SU-DHL-6 (cell line): ENCODE measurements around the gene F12.

Experiments used
- EZH2phosphoT487 ChIP-seq: fragments of 200-600 bp; sonication (generic), shearing (Covaris generic); conservative IDR thresholded peaks from 2 replicates; pipeline ENCODE4 v1.6.1; 2018; ENCODE audit warnings: mild to moderate bottlenecking, antibody characterized with exemption, low read length, moderate library complexity, mixed read lengths
- TF ChIP-seq, protein P1 (sequence below): fragments of 200-600 bp; sonication (generic); IDR thresholded peaks from one replicate; pipeline ENCODE4 v1.5.1; 2017; ENCODE audit warnings: antibody characterized with exemption, mild to moderate bottlenecking, low read length, moderate library complexity; ENCODE audit not compliant: insufficient read depth, poor library complexity, severe bottlenecking

DNA sequence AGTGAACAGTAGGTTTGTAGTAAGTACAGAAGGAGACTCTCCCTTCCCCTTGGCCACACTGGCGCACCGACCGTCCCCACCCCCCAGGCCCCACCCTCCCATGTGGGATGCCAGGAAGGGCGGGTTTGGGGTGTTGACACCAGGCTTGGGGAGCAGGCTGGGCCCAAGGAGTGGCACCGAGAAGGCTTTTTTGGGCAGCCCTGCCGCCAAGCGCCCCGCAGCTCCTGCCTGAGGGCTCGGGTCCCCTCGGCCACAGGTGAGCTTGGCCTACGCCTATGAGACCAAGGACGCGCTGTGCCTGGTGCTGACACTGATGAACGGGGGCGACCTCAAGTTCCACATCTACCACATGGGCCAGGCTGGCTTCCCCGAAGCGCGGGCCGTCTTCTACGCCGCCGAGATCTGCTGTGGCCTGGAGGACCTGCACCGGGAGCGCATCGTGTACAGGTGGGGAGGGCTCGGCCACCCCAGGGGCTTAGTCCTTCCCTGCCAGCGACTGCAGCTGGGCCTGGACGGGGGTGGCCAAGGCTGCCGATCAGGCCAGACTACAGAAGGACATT, 24.4 kb upstream of the F12 start:
- TF ChIP-seq, protein P1, sequence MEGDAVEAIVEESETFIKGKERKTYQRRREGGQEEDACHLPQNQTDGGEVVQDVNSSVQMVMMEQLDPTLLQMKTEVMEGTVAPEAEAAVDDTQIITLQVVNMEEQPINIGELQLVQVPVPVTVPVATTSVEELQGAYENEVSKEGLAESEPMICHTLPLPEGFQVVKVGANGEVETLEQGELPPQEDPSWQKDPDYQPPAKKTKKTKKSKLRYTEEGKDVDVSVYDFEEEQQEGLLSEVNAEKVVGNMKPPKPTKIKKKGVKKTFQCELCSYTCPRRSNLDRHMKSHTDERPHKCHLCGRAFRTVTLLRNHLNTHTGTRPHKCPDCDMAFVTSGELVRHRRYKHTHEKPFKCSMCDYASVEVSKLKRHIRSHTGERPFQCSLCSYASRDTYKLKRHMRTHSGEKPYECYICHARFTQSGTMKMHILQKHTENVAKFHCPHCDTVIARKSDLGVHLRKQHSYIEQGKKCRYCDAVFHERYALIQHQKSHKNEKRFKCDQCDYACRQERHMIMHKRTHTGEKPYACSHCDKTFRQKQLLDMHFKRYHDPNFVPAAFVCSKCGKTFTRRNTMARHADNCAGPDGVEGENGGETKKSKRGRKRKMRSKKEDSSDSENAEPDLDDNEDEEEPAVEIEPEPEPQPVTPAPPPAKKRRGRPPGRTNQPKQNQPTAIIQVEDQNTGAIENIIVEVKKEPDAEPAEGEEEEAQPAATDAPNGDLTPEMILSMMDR = no peak
- no peak for TF ChIP-seq EZH2phosphoT487
